ENCODE data around the gene TMEM203.

DNA sequence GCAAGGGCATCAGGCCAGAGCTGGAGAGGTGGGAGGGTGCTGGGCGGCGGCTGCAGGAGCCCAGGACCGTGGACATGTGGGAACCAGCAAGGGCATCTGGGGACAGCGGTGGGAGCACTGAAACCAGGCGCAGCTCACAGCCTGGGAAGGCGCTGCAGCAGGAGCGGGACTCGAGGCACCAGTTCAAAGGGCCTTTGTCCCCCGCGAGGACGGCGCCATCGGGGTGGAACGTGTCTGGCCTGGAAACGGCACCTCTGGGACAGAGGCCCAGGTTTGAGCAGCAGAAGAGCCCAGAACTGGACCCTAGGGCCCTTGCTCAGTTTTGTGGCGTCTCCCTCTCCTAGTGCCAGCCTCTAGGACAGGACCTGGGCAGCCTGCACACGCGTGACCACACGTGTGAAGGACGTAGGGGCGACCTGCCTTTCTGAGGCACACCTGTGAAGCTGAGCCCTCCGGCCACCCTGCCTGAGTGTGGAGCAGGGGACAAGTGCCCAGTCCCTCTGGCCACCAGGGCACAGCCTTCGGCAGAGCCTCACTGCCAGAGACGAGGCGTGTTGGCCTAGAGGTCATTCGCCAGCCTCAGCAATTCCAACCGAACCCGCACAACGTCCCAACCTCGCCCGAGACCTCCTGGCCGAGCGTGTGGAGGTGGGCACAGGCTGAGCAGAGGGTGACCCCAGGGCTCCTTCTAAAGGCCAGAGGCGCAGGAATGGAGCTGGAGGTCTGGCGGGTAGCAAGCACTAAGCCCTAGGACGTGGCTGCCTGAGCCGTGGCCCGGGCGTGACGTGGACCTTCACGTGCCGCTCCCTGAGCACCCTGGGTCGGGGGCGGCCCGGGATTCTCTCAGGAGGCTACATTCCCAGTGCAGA is 31.4 kb downstream of the TMEM203 start:
- TF ChIP-seq, protein P1, sequence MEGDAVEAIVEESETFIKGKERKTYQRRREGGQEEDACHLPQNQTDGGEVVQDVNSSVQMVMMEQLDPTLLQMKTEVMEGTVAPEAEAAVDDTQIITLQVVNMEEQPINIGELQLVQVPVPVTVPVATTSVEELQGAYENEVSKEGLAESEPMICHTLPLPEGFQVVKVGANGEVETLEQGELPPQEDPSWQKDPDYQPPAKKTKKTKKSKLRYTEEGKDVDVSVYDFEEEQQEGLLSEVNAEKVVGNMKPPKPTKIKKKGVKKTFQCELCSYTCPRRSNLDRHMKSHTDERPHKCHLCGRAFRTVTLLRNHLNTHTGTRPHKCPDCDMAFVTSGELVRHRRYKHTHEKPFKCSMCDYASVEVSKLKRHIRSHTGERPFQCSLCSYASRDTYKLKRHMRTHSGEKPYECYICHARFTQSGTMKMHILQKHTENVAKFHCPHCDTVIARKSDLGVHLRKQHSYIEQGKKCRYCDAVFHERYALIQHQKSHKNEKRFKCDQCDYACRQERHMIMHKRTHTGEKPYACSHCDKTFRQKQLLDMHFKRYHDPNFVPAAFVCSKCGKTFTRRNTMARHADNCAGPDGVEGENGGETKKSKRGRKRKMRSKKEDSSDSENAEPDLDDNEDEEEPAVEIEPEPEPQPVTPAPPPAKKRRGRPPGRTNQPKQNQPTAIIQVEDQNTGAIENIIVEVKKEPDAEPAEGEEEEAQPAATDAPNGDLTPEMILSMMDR (IDR thresholded peaks at IDR 0.05) = no peak
- TF ChIP-seq EP300 (IDR thresholded peaks at IDR 0.05; ENCODE audit: borderline replicate concordance in 1 of 2, low read depth in 1 of 2, low read length in 1 of 2) (no peak), TAF1 (IDR thresholded peaks at IDR 0.05; ENCODE audit: borderline replicate concordance, low read depth, low read length) (no peak)
- TF ChIP-seq, protein P2, sequence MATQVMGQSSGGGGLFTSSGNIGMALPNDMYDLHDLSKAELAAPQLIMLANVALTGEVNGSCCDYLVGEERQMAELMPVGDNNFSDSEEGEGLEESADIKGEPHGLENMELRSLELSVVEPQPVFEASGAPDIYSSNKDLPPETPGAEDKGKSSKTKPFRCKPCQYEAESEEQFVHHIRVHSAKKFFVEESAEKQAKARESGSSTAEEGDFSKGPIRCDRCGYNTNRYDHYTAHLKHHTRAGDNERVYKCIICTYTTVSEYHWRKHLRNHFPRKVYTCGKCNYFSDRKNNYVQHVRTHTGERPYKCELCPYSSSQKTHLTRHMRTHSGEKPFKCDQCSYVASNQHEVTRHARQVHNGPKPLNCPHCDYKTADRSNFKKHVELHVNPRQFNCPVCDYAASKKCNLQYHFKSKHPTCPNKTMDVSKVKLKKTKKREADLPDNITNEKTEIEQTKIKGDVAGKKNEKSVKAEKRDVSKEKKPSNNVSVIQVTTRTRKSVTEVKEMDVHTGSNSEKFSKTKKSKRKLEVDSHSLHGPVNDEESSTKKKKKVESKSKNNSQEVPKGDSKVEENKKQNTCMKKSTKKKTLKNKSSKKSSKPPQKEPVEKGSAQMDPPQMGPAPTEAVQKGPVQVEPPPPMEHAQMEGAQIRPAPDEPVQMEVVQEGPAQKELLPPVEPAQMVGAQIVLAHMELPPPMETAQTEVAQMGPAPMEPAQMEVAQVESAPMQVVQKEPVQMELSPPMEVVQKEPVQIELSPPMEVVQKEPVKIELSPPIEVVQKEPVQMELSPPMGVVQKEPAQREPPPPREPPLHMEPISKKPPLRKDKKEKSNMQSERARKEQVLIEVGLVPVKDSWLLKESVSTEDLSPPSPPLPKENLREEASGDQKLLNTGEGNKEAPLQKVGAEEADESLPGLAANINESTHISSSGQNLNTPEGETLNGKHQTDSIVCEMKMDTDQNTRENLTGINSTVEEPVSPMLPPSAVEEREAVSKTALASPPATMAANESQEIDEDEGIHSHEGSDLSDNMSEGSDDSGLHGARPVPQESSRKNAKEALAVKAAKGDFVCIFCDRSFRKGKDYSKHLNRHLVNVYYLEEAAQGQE (IDR thresholded peaks at IDR 0.05; ENCODE audit: low read depth, low read length) = no peak
